Measurements from ENCODE around the gene TMEM51. TPM values are rescaled to one million over a fixed set of nuclear protein-coding genes. Genes with fewer than 3 reads are reported as not detected.

TMEM51 gene
- total and polyA plus RNA-seq, 5 donors from 2014 or later: not detected

DNA sequence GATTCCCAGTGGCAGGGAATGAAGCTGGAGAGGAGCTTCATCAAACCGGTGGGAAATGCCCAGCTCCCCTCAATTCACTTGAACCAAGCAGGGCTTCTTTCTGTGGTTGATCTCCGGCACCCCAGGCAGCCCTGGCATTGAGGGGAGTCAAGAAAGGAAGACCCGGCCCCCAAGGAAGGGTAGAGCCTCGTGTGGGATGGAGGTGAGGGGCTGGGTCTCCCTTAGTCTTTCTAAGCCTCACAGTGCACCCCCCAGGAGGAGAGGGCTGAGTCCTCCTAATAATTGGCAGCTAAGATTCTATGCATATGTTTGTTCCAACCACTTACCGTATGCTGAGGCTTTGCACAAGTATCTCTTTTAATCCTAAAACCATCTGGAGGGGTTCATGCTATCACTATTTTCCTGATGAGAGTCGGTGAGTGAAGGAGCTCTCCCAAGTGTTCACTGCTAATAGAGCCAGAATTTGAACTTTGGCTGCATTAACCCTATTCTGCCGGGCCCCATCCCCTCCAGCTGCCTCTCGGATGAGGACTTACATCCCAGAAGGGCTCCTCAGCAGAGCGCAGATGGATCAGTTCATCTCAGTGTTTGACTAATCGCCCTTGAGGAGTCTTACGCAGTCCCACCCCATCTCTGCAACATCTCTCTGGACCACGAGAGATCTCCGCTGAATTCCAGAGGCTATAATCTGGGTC lies 33.1 kb upstream of the TMEM51 start:
- H3K36me3 ChIP-seq (ENCODE audit: control insufficient read depth, insufficient read depth, low read length): no peaks in the 10 kb centered on the region
- H3K4me1 Mint-ChIP-seq: no peaks in the 10 kb centered on the region
- no peak overlapping the region for H3K4me3 Mint-ChIP-seq
- DNase-seq (no peak), ATAC-seq (ENCODE audit: low read depth in 2 of 2) (no peak)
- H3K27me3 ChIP-seq (ENCODE audit: control insufficient read depth, insufficient read depth, low read length): no peaks in the 10 kb centered on the region
- no peaks in the 10 kb centered on the region for H3K4me1 ChIP-seq (ENCODE audit: control insufficient read depth, insufficient read depth, low read length, poor library complexity, severe bottlenecking)
- H3K27ac Mint-ChIP-seq: no peak overlapping the region
- H3K4me3 ChIP-seq (ENCODE audit: low read depth, low read length): no peak overlapping the region
- no peaks in the 10 kb centered on the region for H3K36me3 Mint-ChIP-seq
- H3K9me3 Mint-ChIP-seq: no peaks in the 10 kb centered on the region
- no peak overlapping the region for H3K27ac ChIP-seq (ENCODE audit: insufficient read depth, low read length, poor library complexity, severe bottlenecking)
- H3K27me3 Mint-ChIP-seq: no peaks in the 10 kb centered on the region
- no peaks in the 10 kb centered on the region for H3K9me3 ChIP-seq (ENCODE audit: control insufficient read depth in 2 of 2, low read length in 2 of 2)

DNA sequence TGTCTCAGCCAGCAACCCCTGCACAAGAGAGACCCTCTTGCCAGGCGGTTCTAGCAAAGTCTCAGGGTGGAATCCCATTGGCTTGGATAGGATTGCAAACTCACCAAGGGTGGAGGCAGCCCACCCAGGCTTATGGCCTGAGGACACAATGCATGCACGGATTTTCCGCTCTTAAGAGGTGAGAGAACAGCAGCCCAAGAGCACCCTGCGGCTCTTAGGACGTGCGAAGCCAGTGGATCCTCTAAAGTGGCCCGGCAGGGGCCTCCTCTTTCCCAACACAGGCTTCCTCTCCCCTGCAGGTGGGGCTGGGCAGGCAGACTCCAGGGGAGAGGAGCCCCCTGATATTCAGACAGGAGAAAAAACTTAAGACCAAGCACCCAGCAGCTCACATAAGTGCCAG lies 31.2 kb upstream of the TMEM51 start:
- Mint-ChIP-seq H3K36me3 (no peaks in the 10 kb centered on the region), H3K4me1 (no peaks in the 10 kb centered on the region), H3K27ac (no peak overlapping the region), H3K27me3 (no peaks in the 10 kb centered on the region), H3K4me3 (no peak overlapping the region), H3K9me3 (no peaks in the 10 kb centered on the region)
- H3K4me1 ChIP-seq (ENCODE audit: control insufficient read depth, insufficient read depth, low read length, poor library complexity, severe bottlenecking): no peaks in the 10 kb centered on the region
- no peak overlapping the region for H3K27ac ChIP-seq (ENCODE audit: insufficient read depth, low read length, poor library complexity, severe bottlenecking)
- no peaks in the 10 kb centered on the region for H3K27me3 ChIP-seq (ENCODE audit: control insufficient read depth, insufficient read depth, low read length)
- ATAC-seq (ENCODE audit: low read depth in 2 of 2) (no peak), DNase-seq (no peak)
- H3K9me3 ChIP-seq (ENCODE audit: control insufficient read depth in 2 of 2, low read length in 2 of 2): no peaks in the 10 kb centered on the region
- no peaks in the 10 kb centered on the region for H3K36me3 ChIP-seq (ENCODE audit: control insufficient read depth, insufficient read depth, low read length)
- no peak overlapping the region for H3K4me3 ChIP-seq (ENCODE audit: low read depth, low read length)

GRCh38 chr1:15123270-15123669 lies 30.3 kb upstream of the TMEM51 start:
- H3K4me1 ChIP-seq (ENCODE audit: control insufficient read depth, insufficient read depth, low read length, poor library complexity, severe bottlenecking): no peaks in the 10 kb centered on the region
- Mint-ChIP-seq H3K9me3 (no peaks in the 10 kb centered on the region), H3K27me3 (no peaks in the 10 kb centered on the region), H3K36me3 (no peaks in the 10 kb centered on the region), H3K4me3 (no peak overlapping the region), H3K4me1 (no peaks in the 10 kb centered on the region), H3K27ac (no peak overlapping the region)
- no peaks in the 10 kb centered on the region for H3K9me3 ChIP-seq (ENCODE audit: control insufficient read depth in 2 of 2, low read length in 2 of 2)
- no peaks in the 10 kb centered on the region for H3K27me3 ChIP-seq (ENCODE audit: control insufficient read depth, insufficient read depth, low read length)
- no peak overlapping the region for H3K27ac ChIP-seq (ENCODE audit: insufficient read depth, low read length, poor library complexity, severe bottlenecking)
- ATAC-seq (ENCODE audit: low read depth in 2 of 2): no peak
- no peak for DNase-seq
- H3K36me3 ChIP-seq (ENCODE audit: control insufficient read depth, insufficient read depth, low read length): no peaks in the 10 kb centered on the region
- H3K4me3 ChIP-seq (ENCODE audit: low read depth, low read length): no peak overlapping the region

DNA sequence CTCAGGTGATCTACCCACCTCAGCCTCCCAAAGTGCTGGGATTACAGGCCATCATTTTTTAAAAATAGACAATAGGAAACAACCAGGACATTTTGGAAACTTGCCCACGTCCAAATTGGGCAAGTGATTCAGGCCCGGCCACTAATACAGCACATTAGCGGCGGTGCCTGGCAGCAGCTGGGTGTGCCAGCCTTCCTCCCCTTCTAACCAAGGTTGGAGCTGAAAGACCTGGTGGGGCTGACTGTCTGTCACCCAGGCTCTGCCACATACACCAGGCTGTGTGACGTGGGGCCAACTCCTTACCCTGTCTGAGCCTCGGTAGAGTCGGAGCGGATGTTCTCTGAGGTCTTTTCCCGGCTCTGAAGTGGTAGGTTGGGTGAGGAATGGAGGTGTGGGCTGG lies 29.6 kb upstream of the TMEM51 start:
- H3K4me3 ChIP-seq (ENCODE audit: low read depth, low read length): no peak overlapping the region
- no peaks in the 10 kb centered on the region for H3K27me3 Mint-ChIP-seq
- no peaks in the 10 kb centered on the region for H3K4me1 Mint-ChIP-seq
- no peaks in the 10 kb centered on the region for H3K9me3 ChIP-seq (ENCODE audit: control insufficient read depth in 2 of 2, low read length in 2 of 2)
- H3K36me3 Mint-ChIP-seq: no peaks in the 10 kb centered on the region
- no peaks in the 10 kb centered on the region for H3K4me1 ChIP-seq (ENCODE audit: control insufficient read depth, insufficient read depth, low read length, poor library complexity, severe bottlenecking)
- DNase-seq (no peak), ATAC-seq (ENCODE audit: low read depth in 2 of 2) (no peak)
- H3K9me3 Mint-ChIP-seq: no peaks in the 10 kb centered on the region
- no peaks in the 10 kb centered on the region for H3K36me3 ChIP-seq (ENCODE audit: control insufficient read depth, insufficient read depth, low read length)
- H3K27ac Mint-ChIP-seq: no peak overlapping the region
- H3K4me3 Mint-ChIP-seq: no peak overlapping the region
- no peaks in the 10 kb centered on the region for H3K27me3 ChIP-seq (ENCODE audit: control insufficient read depth, insufficient read depth, low read length)
- H3K27ac ChIP-seq (ENCODE audit: insufficient read depth, low read length, poor library complexity, severe bottlenecking): no peak overlapping the region

- Histone ChIP-seq H3K27ac (ENCODE audit: insufficient read depth, low read length, poor library complexity, severe bottlenecking) (no peak overlapping the region), H3K9me3 (ENCODE audit: control insufficient read depth in 2 of 2, low read length in 2 of 2) (no peaks in the 10 kb centered on the region), H3K36me3 (ENCODE audit: control insufficient read depth, insufficient read depth, low read length) (no peaks in the 10 kb centered on the region), H3K27me3 (ENCODE audit: control insufficient read depth, insufficient read depth, low read length) (no peaks in the 10 kb centered on the region), H3K4me1 (ENCODE audit: control insufficient read depth, insufficient read depth, low read length, poor library complexity, severe bottlenecking) (no peaks in the 10 kb centered on the region), H3K4me3 (ENCODE audit: low read depth, low read length) (no peak overlapping the region)
- Mint-ChIP-seq H3K9me3 (no peaks in the 10 kb centered on the region), H3K27ac (no peak overlapping the region), H3K36me3 (no peaks in the 10 kb centered on the region), H3K4me1 (no peaks in the 10 kb centered on the region), H3K4me3 (no peak overlapping the region), H3K27me3 (no peaks in the 10 kb centered on the region)
- ATAC-seq (ENCODE audit: low read depth in 2 of 2) (no peak), DNase-seq (no peak)
Observed at GRCh38 chr1:15124362-15125100, 29.0 kb upstream of the TMEM51 start.

GRCh38 chr1:15125101-15125745 lies 28.3 kb upstream of the TMEM51 start:
- H3K27ac Mint-ChIP-seq: no peak overlapping the region
- ATAC-seq (ENCODE audit: low read depth in 2 of 2): no peak
- H3K27me3 Mint-ChIP-seq: no peaks in the 10 kb centered on the region
- no peaks in the 10 kb centered on the region for H3K27me3 ChIP-seq (ENCODE audit: control insufficient read depth, insufficient read depth, low read length)
- no peaks in the 10 kb centered on the region for H3K4me1 ChIP-seq (ENCODE audit: control insufficient read depth, insufficient read depth, low read length, poor library complexity, severe bottlenecking)
- no peaks in the 10 kb centered on the region for H3K9me3 ChIP-seq (ENCODE audit: control insufficient read depth in 2 of 2, low read length in 2 of 2)
- no peak overlapping the region for H3K4me3 Mint-ChIP-seq
- H3K4me3 ChIP-seq (ENCODE audit: low read depth, low read length): no peak overlapping the region
- DNase-seq: no peak
- no peaks in the 10 kb centered on the region for H3K4me1 Mint-ChIP-seq
- H3K9me3 Mint-ChIP-seq: no peaks in the 10 kb centered on the region
- H3K27ac ChIP-seq (ENCODE audit: insufficient read depth, low read length, poor library complexity, severe bottlenecking): no peak overlapping the region
- no peaks in the 10 kb centered on the region for H3K36me3 ChIP-seq (ENCODE audit: control insufficient read depth, insufficient read depth, low read length)
- no peaks in the 10 kb centered on the region for H3K36me3 Mint-ChIP-seq

DNA sequence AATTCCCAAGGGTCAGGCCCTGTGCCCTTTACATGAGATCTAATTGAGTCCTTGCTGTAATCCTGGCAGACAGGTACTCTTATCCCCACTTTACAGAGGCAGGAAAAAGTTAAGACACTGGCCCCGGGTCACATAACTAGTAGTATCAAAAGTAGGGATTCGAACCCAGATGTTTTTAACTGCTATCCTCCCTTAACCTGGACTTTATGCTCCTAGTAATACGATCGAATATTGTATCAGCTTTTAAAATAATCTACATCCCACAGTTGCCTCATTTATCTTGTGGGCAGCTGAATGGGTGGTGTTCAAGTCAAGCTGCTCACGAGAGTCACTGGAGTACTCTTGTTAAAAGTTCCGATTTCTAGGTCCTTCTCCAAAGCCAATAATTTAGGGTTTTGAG lies 25.5 kb upstream of the TMEM51 start:
- no peaks in the 10 kb centered on the region for H3K36me3 ChIP-seq (ENCODE audit: control insufficient read depth, insufficient read depth, low read length)
- H3K36me3 Mint-ChIP-seq: no peaks in the 10 kb centered on the region
- H3K4me1 Mint-ChIP-seq: no peaks in the 10 kb centered on the region
- no peak overlapping the region for H3K4me3 ChIP-seq (ENCODE audit: low read depth, low read length)
- H3K9me3 ChIP-seq (ENCODE audit: control insufficient read depth in 2 of 2, low read length in 2 of 2): no peaks in the 10 kb centered on the region
- H3K27me3 Mint-ChIP-seq: peaks cover 9% of the 10 kb centered on the region
- peaks cover 1% of the 10 kb centered on the region for H3K27me3 ChIP-seq (ENCODE audit: control insufficient read depth, insufficient read depth, low read length)
- no peak overlapping the region for H3K27ac Mint-ChIP-seq
- ATAC-seq (ENCODE audit: low read depth in 2 of 2) (no peak), DNase-seq (no peak)
- H3K27ac ChIP-seq (ENCODE audit: insufficient read depth, low read length, poor library complexity, severe bottlenecking): no peak overlapping the region
- H3K9me3 Mint-ChIP-seq: no peaks in the 10 kb centered on the region
- no peak overlapping the region for H3K4me3 Mint-ChIP-seq
- no peaks in the 10 kb centered on the region for H3K4me1 ChIP-seq (ENCODE audit: control insufficient read depth, insufficient read depth, low read length, poor library complexity, severe bottlenecking)

Measured in CD4-positive, CD25-positive, alpha-beta regulatory T cell (primary cell).